Measurements from ENCODE around the gene HTD2. TPM values are rescaled to one million over a fixed set of nuclear protein-coding genes. Genes with fewer than 3 reads are reported as not detected.

The HTD2 gene
- total and polyA plus RNA-seq, 2 of the 4 experiments (the other 2 are of a cell fraction), result 6.4 to 13.3 TPM

- Histone ChIP-seq H3K9me1 (ENCODE audit: insufficient read depth, low read length) (peaks cover 4% of the 10 kb centered on the region; the same call in 1 of the 2 replicates), H3K9ac (ENCODE audit: low read depth, low read length) (peak overlapping the region; percentile 91), H3K18ac (ENCODE audit: low read depth, low read length) (peak overlapping the region; percentile 81), H4K8ac (ENCODE audit: low read depth in 2 of 2, low read length in 2 of 2) (peak overlapping the region in 1 of 2 experiments; percentile 7; a peak in 2 of 4 replicates), H2BK120ac (ENCODE audit: low read depth, low read length) (peak overlapping the region; percentile 4; the same call in 1 of the 2 replicates), H2BK15ac (ENCODE audit: low read depth, low read length) (no peak overlapping the region), H2BK5ac (ENCODE audit: low read depth, low read length, poor library complexity, severe bottlenecking) (peak overlapping the region; percentile 90), H3K4me2 (ENCODE audit: low read depth, low read length) (peak overlapping the region; percentile 83), H3K79me1 (ENCODE audit: low read depth in 1 of 2, low read length in 2 of 2) (peaks cover 10 to 40% of the 10 kb centered on the region in 2 experiments; a peak in 3 of 4 replicates), H2AFZ (replicated peaks; ENCODE audit: low read length, poor library complexity) (no peak overlapping the region), H2AK5ac (ENCODE audit: low read depth, low read length) (no peak overlapping the region), H3K27ac (ENCODE audit: insufficient read depth, low read length) (peak overlapping the region; percentile 93; the same call in 1 of the 2 replicates), H3K9me3 (ENCODE audit: control insufficient read depth, insufficient read depth, low read length) (no peaks in the 10 kb centered on the region), H3K36me3 (ENCODE audit: control insufficient read depth, insufficient read depth, low read length) (no peaks in the 10 kb centered on the region), H3K4me1 (ENCODE audit: control insufficient read depth, insufficient read depth, low read length) (peaks cover 16% of the 10 kb centered on the region), H3K27me3 (ENCODE audit: control insufficient read depth, insufficient read depth, low read length) (no peaks in the 10 kb centered on the region), H4K5ac (ENCODE audit: low read depth, low read length) (peak overlapping the region; percentile 30; the same call in 1 of the 2 replicates), H2AK9ac (replicated peaks; ENCODE audit: low read depth, low read length, poor library complexity) (no peak overlapping the region), H4K91ac (ENCODE audit: insufficient read depth, low read depth, low read length) (peak overlapping the region; percentile 20; the same call in 1 of the 2 replicates), H3K4ac (ENCODE audit: low read depth, low read length) (peak overlapping the region; percentile 43; the same call in 1 of the 2 replicates), H3K23ac (ENCODE audit: low read depth, low read length) (peak overlapping the region; percentile 70; the same call in 1 of the 2 replicates), H3K14ac (replicated peaks; ENCODE audit: low read depth, low read length) (0 out of 2 replicates have a peak overlapping the region, but pooled peaks have one; percentile 49), H3K4me3 (ENCODE audit: insufficient read depth, low read depth, low read length) (peak overlapping the region; percentile 91), H2BK20ac (ENCODE audit: low read depth, low read length) (no peak overlapping the region), H3K56ac (ENCODE audit: extremely low read depth, insufficient read depth, low read length) (peak overlapping the region; percentile 27; the same call in 1 of the 2 replicates), H4K20me1 (ENCODE audit: insufficient read depth, low read length) (peaks cover 11% of the 10 kb centered on the region; the same call in 1 of the 2 replicates)
- DNase-seq, result no peak
- intact Hi-C loops (cut with micrococcal nuclease) (loop anchor here (1.0 to 10.0 kb wide), 2 partner anchors 55 to 291 kb away; no protein-coding TSS in a partner anchor), dilution Hi-C loops (cut with HindIII; ENCODE audit: low sequenced_read_pairs, unreplicated experiment) (no loop called here), in situ Hi-C loops (cut with MboI; ENCODE audit: low sequenced_read_pairs) (loop anchor here (5.0 kb wide), 1 partner anchor 78 kb away; no protein-coding TSS in a partner anchor)
- no peak for ATAC-seq (ENCODE audit: low read depth)
- no CpG with 5 or more reads among the region's 4 CpGs for WGBS, 2 experiments (ENCODE audit: extremely low coverage in 2 of 2, insufficient read length in 1 of 2)
- CTCF ChIA-PET, result interaction anchor here (1.0 to 1.1 kb wide), 2 partner anchors 53 to 81 kb away, joined by 3 to 5 read pairs; no protein-coding TSS in a partner anchor
- POLR2A ChIA-PET (ENCODE audit: unreplicated experiment), result interaction anchor here (0.6 kb wide), 3 partner anchors 29 to 96 kb away, joined by 3 to 6 read pairs (median 4); no protein-coding TSS in a partner anchor
- BruUV-seq (replicated peaks), result no TSS peak
- TF ChIP-seq CHD1 (IDR thresholded peaks at IDR 0.05; ENCODE audit: low read depth, low read length) (no peak), FOS (IDR thresholded peaks at IDR 0.05; ENCODE audit: low read depth, low read length) (no peak), CTCF (conservative IDR thresholded peaks at IDR 0.05; ENCODE audit: low read depth, low read length) (no peak), MXI1 (IDR thresholded peaks at IDR 0.05; ENCODE audit: borderline replicate concordance, low read depth, low read length) (no peak), NFE2L2 (IDR thresholded peaks at IDR 0.05; ENCODE audit: low read depth, low read length) (no peak), RCOR1 (IDR thresholded peaks at IDR 0.05; ENCODE audit: insufficient replicate concordance, low read length) (no peak), BHLHE40 (IDR thresholded peaks at IDR 0.05; ENCODE audit: low read depth, low read length) (no peak), RAD21 (IDR thresholded peaks at IDR 0.05; ENCODE audit: low read length) (no peak)
These were observed 27.6 kb downstream of the HTD2 start for GRCh38 chr3:58334013-58334321.

All from IMR-90 (cell line).